GM23338 (cell line): Measurements from ENCODE around the gene SLC16A12.
"Not testable (repeated sequence)": the region's sequence is repeated elsewhere in the genome, so short reads cannot be mapped to it uniquely, and the experiment has no call there.

Experiments
- CREB1 ChIP-seq: fragments of 250-450 bp; sonication (Bioruptor Pico); IDR thresholded peaks from 2 replicates; pipeline ENCODE4 v1.5.0; 2020; ENCODE audit warnings: low read depth, mild to moderate bottlenecking, moderate library complexity
- EZH2 ChIP-seq: fragments of 200-600 bp; sonication (generic); IDR thresholded peaks from one replicate; pipeline ENCODE4 v1.8.0; 2017; ENCODE audit warnings: antibody characterized with exemption, mild to moderate bottlenecking, low read depth; ENCODE audit not compliant: unreplicated experiment
- JUNB ChIP-seq: IDR thresholded peaks from one replicate; pipeline ENCODE4 v1.6.1; 2016; ENCODE audit warnings: antibody characterized with exemption; ENCODE audit not compliant: unreplicated experiment
- NANOG ChIP-seq: IDR thresholded peaks from 2 replicates; pipeline ENCODE4 v1.6.1; 2016; ENCODE audit warnings: antibody characterized with exemption, borderline replicate concordance
- POLR2AphosphoS5 ChIP-seq: IDR thresholded peaks from 2 replicates; pipeline ENCODE4 v1.6.1; 2016; ENCODE audit warnings: antibody characterized with exemption, low read depth
- TF ChIP-seq, protein P1 (sequence below), 2 experiments: fragments of 200-600 bp in 1 of 2; sonication (generic) in 1 of 2; conservative IDR thresholded peaks; 2 replicates each; pipeline versions ENCODE4 v1.5.1 to v1.6.1; 2016 to 2017; ENCODE audit warnings: antibody characterized with exemption in 2 of 2, low read depth in 2 of 2, mild to moderate bottlenecking in 2 of 2, moderate library complexity in 1 of 2

DNA sequence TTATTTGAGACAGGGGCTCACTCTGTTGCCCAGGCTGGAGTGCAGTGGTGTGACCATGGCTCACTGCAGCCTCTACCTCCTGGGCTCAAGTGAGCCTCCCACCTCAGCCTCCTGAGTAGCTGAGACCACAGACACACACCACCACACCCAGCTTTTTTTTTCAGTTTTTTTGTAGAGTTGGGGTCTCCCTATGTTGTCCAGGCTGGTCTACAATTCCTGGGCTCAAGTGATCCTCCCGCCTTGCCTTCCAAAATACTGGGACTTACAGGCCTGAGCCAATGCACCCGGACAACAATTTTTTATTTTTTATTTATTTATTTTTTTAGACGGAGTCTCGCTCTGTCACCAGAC, 144.2 kb downstream of the SLC16A12 start:
- TF ChIP-seq POLR2AphosphoS5; EZH2; CREB1 (CRISPR knock-in tag); NANOG; JUNB: not testable (repeated sequence)
- TF ChIP-seq, protein P1, sequence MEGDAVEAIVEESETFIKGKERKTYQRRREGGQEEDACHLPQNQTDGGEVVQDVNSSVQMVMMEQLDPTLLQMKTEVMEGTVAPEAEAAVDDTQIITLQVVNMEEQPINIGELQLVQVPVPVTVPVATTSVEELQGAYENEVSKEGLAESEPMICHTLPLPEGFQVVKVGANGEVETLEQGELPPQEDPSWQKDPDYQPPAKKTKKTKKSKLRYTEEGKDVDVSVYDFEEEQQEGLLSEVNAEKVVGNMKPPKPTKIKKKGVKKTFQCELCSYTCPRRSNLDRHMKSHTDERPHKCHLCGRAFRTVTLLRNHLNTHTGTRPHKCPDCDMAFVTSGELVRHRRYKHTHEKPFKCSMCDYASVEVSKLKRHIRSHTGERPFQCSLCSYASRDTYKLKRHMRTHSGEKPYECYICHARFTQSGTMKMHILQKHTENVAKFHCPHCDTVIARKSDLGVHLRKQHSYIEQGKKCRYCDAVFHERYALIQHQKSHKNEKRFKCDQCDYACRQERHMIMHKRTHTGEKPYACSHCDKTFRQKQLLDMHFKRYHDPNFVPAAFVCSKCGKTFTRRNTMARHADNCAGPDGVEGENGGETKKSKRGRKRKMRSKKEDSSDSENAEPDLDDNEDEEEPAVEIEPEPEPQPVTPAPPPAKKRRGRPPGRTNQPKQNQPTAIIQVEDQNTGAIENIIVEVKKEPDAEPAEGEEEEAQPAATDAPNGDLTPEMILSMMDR (conservative IDR thresholded peaks at IDR 0.05; ENCODE audit: low read depth in 2 of 2) = not testable (repeated sequence)
